ENCODE results near the gene PRKCZ. TPM values are rescaled to one million over a fixed set of nuclear protein-coding genes. Genes with fewer than 3 reads are reported as not detected.

Gene PRKCZ
- total and polyA plus RNA-seq, 9 of the 15 experiments (the other 6 are each of a cell fraction or from before 2014, with no cell fraction given): 0.07 to 3.1 (median 1.3) TPM

- TF ChIP-seq PBX2 (CRISPR knock-in tag; IDR thresholded peaks at IDR 0.05; ENCODE audit: low read depth) (no peak), PBX2 (tag; conservative IDR thresholded peaks at IDR 0.05; ENCODE audit: low read depth) (no peak), HES1 (IDR thresholded peaks at IDR 0.05; ENCODE audit: low read depth) (no peak), ZBED1 (IDR thresholded peaks at IDR 0.05) (no peak), ILF3 (IDR thresholded peaks at IDR 0.05; ENCODE audit: borderline replicate concordance) (no peak), KLF10 (CRISPR knock-in tag; IDR thresholded peaks at IDR 0.05) (no peak), ERF (CRISPR knock-in tag; IDR thresholded peaks at IDR 0.05) (no peak), RFX7 (CRISPR knock-in tag; IDR thresholded peaks at IDR 0.05) (no peak), ZNF444 (CRISPR knock-in tag; IDR thresholded peaks at IDR 0.05) (no peak), MTA1 (IDR thresholded peaks at IDR 0.05; ENCODE audit: borderline replicate concordance) (no peak), FOXP4 (CRISPR knock-in tag; IDR thresholded peaks at IDR 0.05; ENCODE audit: borderline replicate concordance) (no peak), ZNF280B (CRISPR knock-in tag; IDR thresholded peaks at IDR 0.05) (no peak)
These were observed 65.6 kb downstream of the PRKCZ start (continued) for GRCh38 chr1:2115702-2116341.
